ENCODE data around the gene KLK12. TPM values are rescaled to one million over a fixed set of nuclear protein-coding genes. Genes with fewer than 3 reads are reported as not detected.

KLK12 gene
- total RNA-seq, 1 experiment from 2014 or later, result not detected

GRCh38 chr19:50983625-50984292 lies 51.0 kb downstream of the KLK12 start, which contains the start of gene KLK7:
KLK7 (minus strand) TSS chr19:50983917; CDS start chr19:50982399, 1,518 bp downstream.
- Mint-ChIP-seq H3K9me3 (no peaks in the 10 kb centered on the region), H3K36me3 (ENCODE audit: insufficient read depth in 1 of 3, low read depth in 3 of 3) (no peaks in the 10 kb centered on the region), H3K4me1 (peaks cover 15 to 24% of the 10 kb centered on the region in 2 experiments), H3K27ac (no peak within 1 kb of the TSS), H3K4me3 (peak within 1 kb of the TSS in 1 of 2 experiments; percentile 41; a peak in 3 of 5 replicates), H3K27me3 (ENCODE audit: low read depth) (peaks cover 43% of the 10 kb centered on the region)
- H3K9ac ChIP-seq (ENCODE audit: extremely low read depth, insufficient read length, low read length), result no peak within 1 kb of the TSS
- peak within 1 kb of the TSS; percentile 57; the same call in 1 of the 2 replicates for H3K14ac ChIP-seq (ENCODE audit: insufficient read depth, low read length)
- no peak within 1 kb of the TSS for H3K18ac ChIP-seq (ENCODE audit: insufficient read length, low read depth, low read length)
- no peak within 1 kb of the TSS for H2BK120ac ChIP-seq (ENCODE audit: low read depth, low read length, poor library complexity, severe bottlenecking)
- H4K20me1 ChIP-seq (ENCODE audit: control insufficient read depth, insufficient read depth, insufficient read length), result no peaks in the 10 kb centered on the region
- H3K27me3 ChIP-seq (ENCODE audit: insufficient read depth, low read length), result no peaks in the 10 kb centered on the region
- no peaks in the 10 kb centered on the region for H3K79me1 ChIP-seq (ENCODE audit: insufficient read depth, low read depth, low read length, poor library complexity, severe bottlenecking)
- no peak within 1 kb of the TSS for H4K8ac ChIP-seq (replicated peaks; ENCODE audit: insufficient read length, low read depth, low read length)
- TF ChIP-seq CTCF (conservative IDR thresholded peaks at IDR 0.05), result no peak
- no peak within 1 kb of the TSS for H2BK5ac ChIP-seq (ENCODE audit: insufficient read length, low read length)
- DNase-seq, result no peak
- no peak within 1 kb of the TSS for H2BK20ac ChIP-seq (ENCODE audit: low read depth, low read length, poor library complexity, severe bottlenecking)
- no peak within 1 kb of the TSS for H4K5ac ChIP-seq (ENCODE audit: insufficient read length, low read depth, low read length)
- H3K4ac ChIP-seq (ENCODE audit: low read depth, low read length), result no peak within 1 kb of the TSS
- no peaks in the 10 kb centered on the region for H3K79me2 ChIP-seq (ENCODE audit: insufficient read depth, low read length)
- no peak within 1 kb of the TSS for H3K56ac ChIP-seq (ENCODE audit: insufficient read length, low read depth, low read length)
- H2AFZ ChIP-seq (ENCODE audit: low read length), result no peak within 1 kb of the TSS
- no peak within 1 kb of the TSS for H4K91ac ChIP-seq (ENCODE audit: insufficient read length, low read depth, low read length)
- H3K4me2 ChIP-seq (ENCODE audit: insufficient read depth, insufficient read length, low read length), result peak within 1 kb of the TSS; percentile 74
- WGBS (ENCODE audit: extremely low coverage, insufficient read length, low lambda C conversion rate), result no CpG with 5 or more reads among the region's 28 CpGs
- no peak within 1 kb of the TSS for H2BK12ac ChIP-seq (ENCODE audit: insufficient read length, low read depth, low read length)
- no peaks in the 10 kb centered on the region for H3K23me2 ChIP-seq (ENCODE audit: insufficient read length, low read depth, low read length, poor library complexity, severe bottlenecking)
- H3K27ac ChIP-seq (ENCODE audit: insufficient read length, low read depth, low read length), result no peak within 1 kb of the TSS
- no peak within 1 kb of the TSS for H3K23ac ChIP-seq (ENCODE audit: insufficient read length, low read depth, low read length)
- no peak within 1 kb of the TSS for H2BK15ac ChIP-seq (ENCODE audit: low read depth, low read length)
- H3K9me3 ChIP-seq (ENCODE audit: control insufficient read depth, low read depth, low read length), result no peaks in the 10 kb centered on the region
- H2AK5ac ChIP-seq (ENCODE audit: insufficient read length, low read length), result no peak within 1 kb of the TSS
- no peak within 1 kb of the TSS for H3T11ph ChIP-seq (ENCODE audit: low read length)
- no peaks in the 10 kb centered on the region; the same call in 1 of the 2 replicates for H3K4me1 ChIP-seq (ENCODE audit: insufficient read depth, low read length)
